ENCODE data around the gene UTP20. TPM values are rescaled to one million over a fixed set of nuclear protein-coding genes. Genes with fewer than 3 reads are reported as not detected.

The UTP20 gene
- total RNA-seq, 6 donors from 2014 or later = 7.1 to 17.0 (median 11.4) TPM

- no peaks in the 10 kb centered on the region for H3K27me3 ChIP-seq
- TF ChIP-seq EP300 (IDR thresholded peaks at IDR 0.05) = no peak
- TF ChIP-seq CTCF (IDR thresholded peaks at IDR 0.05) = no peak
- no peak for TF ChIP-seq POLR2AphosphoS5 (IDR thresholded peaks at IDR 0.05)
- TF ChIP-seq POLR2A (IDR thresholded peaks at IDR 0.05) = no peak
- H3K9me3 ChIP-seq = no peaks in the 10 kb centered on the region
- H3K36me3 ChIP-seq = peaks cover 21 to 97% (median 62%) of the 10 kb centered on the region in 4 donors
- WGBS, 2 donors = 92 to 97% methylated on average over 3 of the region's 3 CpGs
- no peak for ATAC-seq (ENCODE audit: low FRiP score in 2 of 2)
- no peak for DNase-seq
- no peaks in the 10 kb centered on the region for H3K4me1 ChIP-seq
- no peak overlapping the region for H3K4me3 ChIP-seq
- no peak overlapping the region for H3K27ac ChIP-seq
These were observed 64.0 kb downstream of the UTP20 start for GRCh38 chr12:101343893-101344292.

GRCh38 chr12:101351682-101352081 lies 71.8 kb downstream of the UTP20 start:
- ATAC-seq (ENCODE audit: low FRiP score in 2 of 2) (no peak), DNase-seq (no peak)
- TF ChIP-seq CTCF (IDR thresholded peaks at IDR 0.05) (no peak), POLR2AphosphoS5 (IDR thresholded peaks at IDR 0.05) (no peak), POLR2A (IDR thresholded peaks at IDR 0.05) (no peak), EP300 (IDR thresholded peaks at IDR 0.05) (no peak)
- Histone ChIP-seq H3K4me3 (no peak overlapping the region), H3K36me3 (peaks cover 6 to 82% (median 44%) of the 10 kb centered on the region in 4 donors), H3K27ac (no peak overlapping the region), H3K4me1 (no peaks in the 10 kb centered on the region), H3K27me3 (no peaks in the 10 kb centered on the region), H3K9me3 (no peaks in the 10 kb centered on the region)
- 99 to 100% methylated on average over 4 of the region's 4 CpGs for WGBS, 2 donors

- DNase-seq = no peak
- no peak for ATAC-seq (ENCODE audit: low FRiP score in 2 of 2)
- H3K4me3 ChIP-seq = no peak overlapping the region
These were observed 76.9 kb downstream of the UTP20 start for GRCh38 chr12:101356794-101357193.

GRCh38 chr12:101361455-101361854 lies 81.5 kb downstream of the UTP20 start:
- Histone ChIP-seq H3K27me3 (no peaks in the 10 kb centered on the region), H3K27ac (no peak overlapping the region), H3K4me3 (no peak overlapping the region), H3K36me3 (peaks cover 26 to 92% (median 34%) of the 10 kb centered on the region in 4 donors), H3K4me1 (no peaks in the 10 kb centered on the region), H3K9me3 (no peaks in the 10 kb centered on the region)
- WGBS, 2 donors = 86 to 94% methylated on average over 8 of the region's 8 CpGs
- DNase-seq (no peak), ATAC-seq (ENCODE audit: low FRiP score in 2 of 2) (no peak)
- TF ChIP-seq POLR2AphosphoS5 (IDR thresholded peaks at IDR 0.05) = no peak
- no peak for TF ChIP-seq POLR2A (IDR thresholded peaks at IDR 0.05)
- no peak for TF ChIP-seq CTCF (IDR thresholded peaks at IDR 0.05)
- TF ChIP-seq EP300 (IDR thresholded peaks at IDR 0.05) = no peak

More at GRCh38 chr12:101356794-101357193, 76.9 kb downstream of the UTP20 start:
- 78 to 84% methylated on average over 5 of the region's 5 CpGs for WGBS, 2 donors
- no peaks in the 10 kb centered on the region for H3K27me3 ChIP-seq
- no peaks in the 10 kb centered on the region for H3K9me3 ChIP-seq
- H3K27ac ChIP-seq = no peak overlapping the region
- TF ChIP-seq EP300 (IDR thresholded peaks at IDR 0.05) (no peak), CTCF (IDR thresholded peaks at IDR 0.05) (no peak), POLR2A (IDR thresholded peaks at IDR 0.05) (no peak), POLR2AphosphoS5 (IDR thresholded peaks at IDR 0.05) (no peak)
- no peaks in the 10 kb centered on the region for H3K4me1 ChIP-seq
- peaks cover 14 to 82% (median 25%) of the 10 kb centered on the region in 4 donors for H3K36me3 ChIP-seq

- no peak for TF ChIP-seq EP300 (IDR thresholded peaks at IDR 0.05)
- no peak for TF ChIP-seq CTCF (IDR thresholded peaks at IDR 0.05)
- TF ChIP-seq POLR2AphosphoS5 (IDR thresholded peaks at IDR 0.05) = no peak
- no peak for TF ChIP-seq POLR2A (IDR thresholded peaks at IDR 0.05)
- DNase-seq (no peak), ATAC-seq (ENCODE audit: low FRiP score in 2 of 2) (no peak)
- H3K36me3 ChIP-seq = peaks cover 18 to 96% (median 54%) of the 10 kb centered on the region in 4 donors
- WGBS, 2 donors = 96% methylated on average over 6 of the region's 6 CpGs
- no peak overlapping the region for H3K27ac ChIP-seq
- no peak overlapping the region for H3K4me3 ChIP-seq
- no peaks in the 10 kb centered on the region for H3K27me3 ChIP-seq
- H3K9me3 ChIP-seq = no peaks in the 10 kb centered on the region
- H3K4me1 ChIP-seq = no peaks in the 10 kb centered on the region
These were observed 88.1 kb downstream of the UTP20 start for GRCh38 chr12:101368016-101368415.
